Measurements from ENCODE around the gene PRDM7.

PRDM7 gene

GRCh38 chr16:90033387-90033786 lies 43.7 kb downstream of the PRDM7 start:
- no peak for DNase-seq

GRCh38 chr16:90032674-90033331 lies 44.3 kb downstream of the PRDM7 start:
- no peak for DNase-seq

- no peak for DNase-seq
Observed at GRCh38 chr16:90031931-90032673, 45.0 kb downstream of the PRDM7 start.

GRCh38 chr16:90031186-90031930 lies 45.8 kb downstream of the PRDM7 start:
- DNase-seq: no peak

GRCh38 chr16:90028985-90029384 lies 48.1 kb downstream of the PRDM7 start:
- no peak for DNase-seq

- no peak for DNase-seq
Observed at GRCh38 chr16:90027611-90028010, 49.5 kb downstream of the PRDM7 start.

- no peak for DNase-seq
Observed at GRCh38 chr16:90026135-90026534, 51.0 kb downstream of the PRDM7 start.

- DNase-seq: no peak
Observed at GRCh38 chr16:90023078-90023447, 54.1 kb downstream of the PRDM7 start.

GRCh38 chr16:90022209-90023077 lies 54.7 kb downstream of the PRDM7 start:
- peak; percentile 80 for DNase-seq

GRCh38 chr16:90020838-90021382 lies 56.2 kb downstream of the PRDM7 start:
- DNase-seq: no peak

- no peak for DNase-seq
Observed at GRCh38 chr16:90020260-90020837, 56.8 kb downstream of the PRDM7 start.

GRCh38 chr16:90019543-90020259 lies 57.4 kb downstream of the PRDM7 start:
- peak; percentile 59 for DNase-seq

GRCh38 chr16:90018652-90019542 lies 58.2 kb downstream of the PRDM7 start, which contains the start of gene DBNDD1:
TSS of gene DBNDD1 (minus strand) at chr16:90019456. CDS start at chr16:90019341, 115 bp downstream.
- no peak for DNase-seq

- no peak for DNase-seq
Observed at GRCh38 chr16:90018297-90018651, 58.9 kb downstream of the PRDM7 start.

- no peak for DNase-seq
Observed at GRCh38 chr16:90016339-90016950, 60.7 kb downstream of the PRDM7 start.

GRCh38 chr16:90015586-90016338 lies 61.4 kb downstream of the PRDM7 start:
- no peak for DNase-seq

- no peak for DNase-seq
Observed at GRCh38 chr16:90012991-90013745, 64.0 kb downstream of the PRDM7 start.

- DNase-seq: no peak
Observed at GRCh38 chr16:90011908-90012501, 65.1 kb downstream of the PRDM7 start.
